RWPE2 (cell line): ENCODE measurements around the gene PTPN23.
"Not testable (repeated sequence)": the region's sequence is repeated elsewhere in the genome, so short reads cannot be mapped to it uniquely, and the experiment has no call there.

Experiments used
- ATAC-seq: fragments of 200-7000 bp; cut with Tn5 transposase; 3 replicates; pipeline ENCODE4 v1.9.1; 2021; ENCODE audit warnings: low read depth
- DNase-seq: peaks from one replicate; pipeline ENCODE4 v3.0.0-alpha.2; 2020; ENCODE audit warnings: low spot score
- H3K27ac ChIP-seq: fragments of 450-650 bp; 2 replicates; pipeline ENCODE4 v1.5.1; 2017; ENCODE audit warnings: mild to moderate bottlenecking; ENCODE audit not compliant: poor library complexity, severe bottlenecking
- H3K27me3 ChIP-seq: fragments of 250-450 bp; sonication (Bioruptor Pico); 2 replicates; pipeline ENCODE4 v1.5.1; 2021; ENCODE audit warnings: mild to moderate bottlenecking, moderate library complexity; ENCODE audit not compliant: insufficient read depth, poor library complexity, severe bottlenecking
- H3K36me3 ChIP-seq: fragments of 250-450 bp; sonication (Bioruptor Pico); 2 replicates; pipeline ENCODE4 v1.5.1; 2020; ENCODE audit warnings: low read depth, mild to moderate bottlenecking, moderate library complexity
- H3K4me1 ChIP-seq: fragments of 250-450 bp; sonication (Bioruptor Pico); 2 replicates; pipeline ENCODE4 v1.5.1; 2021; ENCODE audit warnings: mild to moderate bottlenecking, moderate library complexity; ENCODE audit not compliant: insufficient read depth, poor library complexity, severe bottlenecking
- H3K4me3 ChIP-seq: fragments of 250-450 bp; sonication (Bioruptor Pico); 2 replicates; pipeline ENCODE4 v1.5.1; 2021; ENCODE audit warnings: mild to moderate bottlenecking, moderate library complexity; ENCODE audit not compliant: severe bottlenecking
- H3K9me3 ChIP-seq: fragments of 250-450 bp; sonication (Bioruptor Pico); 2 replicates; pipeline ENCODE4 v1.5.1; 2021; ENCODE audit warnings: mild to moderate bottlenecking, moderate library complexity; ENCODE audit not compliant: severe bottlenecking
- TF ChIP-seq, protein P1 (sequence below): fragments of 450-650 bp; IDR thresholded peaks from one replicate; pipeline ENCODE4 v1.5.1; 2017; ENCODE audit warnings: mild to moderate bottlenecking, moderate library complexity; ENCODE audit not compliant: poor library complexity, severe bottlenecking

The PTPN23 gene

GRCh38 chr3:47452453-47453215 is 71.8 kb downstream of the PTPN23 start:
- no peak overlapping the region for H3K4me3 ChIP-seq
- H3K36me3 ChIP-seq: no peaks in the 10 kb centered on the region
- no peaks in the 10 kb centered on the region for H3K27me3 ChIP-seq
- H3K4me1 ChIP-seq: no peaks in the 10 kb centered on the region
- no peak for ATAC-seq
- DNase-seq: no peak
- H3K27ac ChIP-seq: no peak overlapping the region
- TF ChIP-seq, protein P1, sequence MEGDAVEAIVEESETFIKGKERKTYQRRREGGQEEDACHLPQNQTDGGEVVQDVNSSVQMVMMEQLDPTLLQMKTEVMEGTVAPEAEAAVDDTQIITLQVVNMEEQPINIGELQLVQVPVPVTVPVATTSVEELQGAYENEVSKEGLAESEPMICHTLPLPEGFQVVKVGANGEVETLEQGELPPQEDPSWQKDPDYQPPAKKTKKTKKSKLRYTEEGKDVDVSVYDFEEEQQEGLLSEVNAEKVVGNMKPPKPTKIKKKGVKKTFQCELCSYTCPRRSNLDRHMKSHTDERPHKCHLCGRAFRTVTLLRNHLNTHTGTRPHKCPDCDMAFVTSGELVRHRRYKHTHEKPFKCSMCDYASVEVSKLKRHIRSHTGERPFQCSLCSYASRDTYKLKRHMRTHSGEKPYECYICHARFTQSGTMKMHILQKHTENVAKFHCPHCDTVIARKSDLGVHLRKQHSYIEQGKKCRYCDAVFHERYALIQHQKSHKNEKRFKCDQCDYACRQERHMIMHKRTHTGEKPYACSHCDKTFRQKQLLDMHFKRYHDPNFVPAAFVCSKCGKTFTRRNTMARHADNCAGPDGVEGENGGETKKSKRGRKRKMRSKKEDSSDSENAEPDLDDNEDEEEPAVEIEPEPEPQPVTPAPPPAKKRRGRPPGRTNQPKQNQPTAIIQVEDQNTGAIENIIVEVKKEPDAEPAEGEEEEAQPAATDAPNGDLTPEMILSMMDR: no peak
- no peaks in the 10 kb centered on the region for H3K9me3 ChIP-seq

DNA sequence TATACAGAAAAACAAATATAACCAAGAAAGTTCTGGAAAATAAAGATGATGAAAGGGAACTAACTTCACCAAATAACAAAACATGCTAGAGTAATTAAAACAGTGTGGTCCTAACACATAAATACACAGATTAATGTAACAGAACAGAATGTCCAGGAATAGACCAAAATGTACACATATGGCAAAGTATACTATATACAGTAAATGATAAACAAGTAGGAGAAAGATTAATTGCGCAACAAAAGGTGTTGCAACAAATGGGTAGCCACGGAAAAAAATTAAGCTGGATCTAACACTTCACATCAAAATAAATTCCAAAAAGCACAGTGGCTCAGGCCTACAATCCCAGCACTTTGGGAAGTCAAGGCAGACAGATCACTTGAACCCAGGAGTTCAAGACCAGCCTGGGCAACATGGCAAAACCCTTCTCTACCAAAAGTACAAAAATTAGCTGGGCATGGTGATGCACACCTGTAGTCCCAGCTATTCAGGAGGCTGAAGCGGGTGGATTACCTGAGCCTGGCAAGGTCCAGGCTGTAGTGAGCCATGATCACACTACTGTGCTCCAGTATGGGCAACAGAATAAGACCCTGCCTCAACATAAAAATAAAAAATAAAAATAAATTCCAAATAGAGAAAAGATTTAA is 75.1 kb downstream of the PTPN23 start:
- no peak for ATAC-seq
- no peak for DNase-seq
- no peaks in the 10 kb centered on the region for H3K27me3 ChIP-seq

GRCh38 chr3:47456984-47457383 is 76.2 kb downstream of the PTPN23 start:
- ATAC-seq: no peak
- TF ChIP-seq, protein P1: no peak
- Histone ChIP-seq H3K4me3 (no peak overlapping the region), H3K9me3 (no peaks in the 10 kb centered on the region), H3K27ac (no peak overlapping the region), H3K36me3 (no peaks in the 10 kb centered on the region), H3K27me3 (no peaks in the 10 kb centered on the region), H3K4me1 (no peaks in the 10 kb centered on the region)
- DNase-seq: no peak

More for the DNA sequence above, 75.1 kb downstream of the PTPN23 start:
- Histone ChIP-seq H3K9me3 (no peaks in the 10 kb centered on the region), H3K36me3 (no peaks in the 10 kb centered on the region), H3K27ac (no peak overlapping the region), H3K4me3 (no peak overlapping the region), H3K4me1 (no peaks in the 10 kb centered on the region)
- TF ChIP-seq, protein P1: no peak

DNA sequence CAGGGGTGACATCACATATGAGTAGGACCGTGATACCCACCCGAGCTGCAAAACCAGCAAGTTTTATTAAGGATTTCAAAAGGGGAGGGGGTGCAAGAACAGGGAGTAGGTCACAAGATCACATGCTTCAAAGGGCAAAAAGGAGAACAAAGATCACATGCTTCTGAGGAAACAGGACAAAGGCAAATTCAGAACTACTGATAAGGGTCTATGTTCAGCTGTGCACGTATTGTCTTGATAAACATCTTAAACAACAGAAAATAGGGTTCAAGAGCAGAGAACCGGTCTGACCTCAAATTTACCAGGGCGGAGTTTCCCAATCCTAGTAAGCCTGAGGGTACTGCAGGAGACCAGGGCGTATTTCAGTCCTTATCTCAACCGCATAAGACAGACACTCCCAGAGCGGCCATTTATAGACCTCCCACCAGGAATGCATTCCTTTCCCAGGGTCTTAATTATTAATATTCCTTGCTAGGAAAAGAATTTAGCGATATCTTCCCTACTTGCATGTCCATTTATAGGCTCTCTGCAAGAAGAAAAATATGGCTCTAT is 78.8 kb downstream of the PTPN23 start:
- H3K4me3 ChIP-seq, H3K27ac ChIP-seq, H3K36me3 ChIP-seq, H3K4me1 ChIP-seq, DNase-seq, ATAC-seq, H3K27me3 ChIP-seq, H3K9me3 ChIP-seq: not testable (repeated sequence)
